HL-60 (cell line): ENCODE measurements around the gene LAS1L.
A peak's percentile ranks its signal among the peaks of the same experiment; 100 is the strongest.

Experiments
- GABPA ChIP-seq: IDR thresholded peaks from 2 replicates; pipeline ENCODE4 v1.6.1; 2012; ENCODE audit warnings: low read depth
- POLR2AphosphoS5 ChIP-seq: IDR thresholded peaks from 2 replicates; pipeline ENCODE4 v1.6.1; 2012; ENCODE audit warnings: low read depth
- SPI1 ChIP-seq: IDR thresholded peaks from 2 replicates; pipeline ENCODE4 v1.6.1; 2012; ENCODE audit warnings: low read depth, mild to moderate bottlenecking, borderline replicate concordance
- TF ChIP-seq, protein P1 (sequence below): IDR thresholded peaks from one replicate; pipeline ENCODE4 v1.5.1; 2011; ENCODE audit warnings: low read length, control low read depth, inconsistent platforms; ENCODE audit not compliant: insufficient read depth
- TF ChIP-seq, protein P2 (sequence below): IDR thresholded peaks from 2 replicates; pipeline ENCODE4 v1.6.1; 2012; ENCODE audit warnings: low read depth; ENCODE audit not compliant: insufficient replicate concordance

DNA sequence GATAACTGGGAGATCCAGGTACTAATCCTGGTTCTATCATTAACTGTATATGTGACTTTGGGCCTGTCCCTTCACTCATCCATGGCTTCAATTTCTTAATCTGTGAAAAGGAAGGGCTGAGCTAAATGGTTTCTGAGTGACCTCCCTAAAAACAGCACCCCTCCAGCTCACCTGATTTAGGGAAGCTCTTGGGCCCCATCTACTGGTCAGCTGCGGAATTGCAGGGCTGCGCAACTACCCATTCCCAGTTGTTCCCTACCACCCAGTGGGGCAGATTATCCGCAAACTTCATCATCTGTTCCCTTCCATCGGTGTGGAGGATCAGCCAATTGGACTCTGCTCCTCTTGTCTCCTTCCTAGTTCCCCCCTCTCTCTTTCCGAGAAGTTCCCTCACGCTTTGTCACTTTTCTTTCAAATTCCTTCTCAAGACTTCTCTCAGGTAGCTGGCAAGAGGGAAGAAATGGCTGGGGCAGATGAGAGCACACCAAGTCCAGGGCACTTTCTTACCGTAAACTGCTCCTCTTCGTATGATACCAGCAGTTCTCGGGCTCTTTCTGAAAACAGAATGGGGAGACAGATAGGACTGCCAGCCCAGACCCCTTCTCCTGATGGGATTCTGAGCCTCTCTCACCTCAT is 5.8 kb downstream of the LAS1L start:
- TF ChIP-seq, protein P1, sequence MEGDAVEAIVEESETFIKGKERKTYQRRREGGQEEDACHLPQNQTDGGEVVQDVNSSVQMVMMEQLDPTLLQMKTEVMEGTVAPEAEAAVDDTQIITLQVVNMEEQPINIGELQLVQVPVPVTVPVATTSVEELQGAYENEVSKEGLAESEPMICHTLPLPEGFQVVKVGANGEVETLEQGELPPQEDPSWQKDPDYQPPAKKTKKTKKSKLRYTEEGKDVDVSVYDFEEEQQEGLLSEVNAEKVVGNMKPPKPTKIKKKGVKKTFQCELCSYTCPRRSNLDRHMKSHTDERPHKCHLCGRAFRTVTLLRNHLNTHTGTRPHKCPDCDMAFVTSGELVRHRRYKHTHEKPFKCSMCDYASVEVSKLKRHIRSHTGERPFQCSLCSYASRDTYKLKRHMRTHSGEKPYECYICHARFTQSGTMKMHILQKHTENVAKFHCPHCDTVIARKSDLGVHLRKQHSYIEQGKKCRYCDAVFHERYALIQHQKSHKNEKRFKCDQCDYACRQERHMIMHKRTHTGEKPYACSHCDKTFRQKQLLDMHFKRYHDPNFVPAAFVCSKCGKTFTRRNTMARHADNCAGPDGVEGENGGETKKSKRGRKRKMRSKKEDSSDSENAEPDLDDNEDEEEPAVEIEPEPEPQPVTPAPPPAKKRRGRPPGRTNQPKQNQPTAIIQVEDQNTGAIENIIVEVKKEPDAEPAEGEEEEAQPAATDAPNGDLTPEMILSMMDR: peak; percentile 98
- TF ChIP-seq, protein P2, sequence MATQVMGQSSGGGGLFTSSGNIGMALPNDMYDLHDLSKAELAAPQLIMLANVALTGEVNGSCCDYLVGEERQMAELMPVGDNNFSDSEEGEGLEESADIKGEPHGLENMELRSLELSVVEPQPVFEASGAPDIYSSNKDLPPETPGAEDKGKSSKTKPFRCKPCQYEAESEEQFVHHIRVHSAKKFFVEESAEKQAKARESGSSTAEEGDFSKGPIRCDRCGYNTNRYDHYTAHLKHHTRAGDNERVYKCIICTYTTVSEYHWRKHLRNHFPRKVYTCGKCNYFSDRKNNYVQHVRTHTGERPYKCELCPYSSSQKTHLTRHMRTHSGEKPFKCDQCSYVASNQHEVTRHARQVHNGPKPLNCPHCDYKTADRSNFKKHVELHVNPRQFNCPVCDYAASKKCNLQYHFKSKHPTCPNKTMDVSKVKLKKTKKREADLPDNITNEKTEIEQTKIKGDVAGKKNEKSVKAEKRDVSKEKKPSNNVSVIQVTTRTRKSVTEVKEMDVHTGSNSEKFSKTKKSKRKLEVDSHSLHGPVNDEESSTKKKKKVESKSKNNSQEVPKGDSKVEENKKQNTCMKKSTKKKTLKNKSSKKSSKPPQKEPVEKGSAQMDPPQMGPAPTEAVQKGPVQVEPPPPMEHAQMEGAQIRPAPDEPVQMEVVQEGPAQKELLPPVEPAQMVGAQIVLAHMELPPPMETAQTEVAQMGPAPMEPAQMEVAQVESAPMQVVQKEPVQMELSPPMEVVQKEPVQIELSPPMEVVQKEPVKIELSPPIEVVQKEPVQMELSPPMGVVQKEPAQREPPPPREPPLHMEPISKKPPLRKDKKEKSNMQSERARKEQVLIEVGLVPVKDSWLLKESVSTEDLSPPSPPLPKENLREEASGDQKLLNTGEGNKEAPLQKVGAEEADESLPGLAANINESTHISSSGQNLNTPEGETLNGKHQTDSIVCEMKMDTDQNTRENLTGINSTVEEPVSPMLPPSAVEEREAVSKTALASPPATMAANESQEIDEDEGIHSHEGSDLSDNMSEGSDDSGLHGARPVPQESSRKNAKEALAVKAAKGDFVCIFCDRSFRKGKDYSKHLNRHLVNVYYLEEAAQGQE: no peak
- TF ChIP-seq GABPA (no peak), SPI1 (no peak), POLR2AphosphoS5 (no peak)
